Mucosa of descending colon (tissue), 3 donors: ENCODE results near the gene NIM1K. TPM values are rescaled to one million over a fixed set of nuclear protein-coding genes. Genes with fewer than 3 reads are reported as not detected.
"Not testable (repeated sequence)": the region's sequence is repeated elsewhere in the genome, so short reads cannot be mapped to it uniquely, and the experiment has no call there.

ENCODE experiments used
- ATAC-seq: fragments of 200-7000 bp; cut with Tn5 transposase; one replicate; pipeline ENCODE4 v1.9.1; 2020; ENCODE audit warnings: mild to moderate bottlenecking, moderate library complexity
- DNase-seq, 3 donors: peaks; one replicate each; pipeline ENCODE4 v3.0.0-alpha.2; 2020
- H3K36me3 ChIP-seq: fragments of 200-600 bp; one replicate; pipeline ENCODE4 v1.8.0; 2021; ENCODE audit warnings: low read depth, mild to moderate bottlenecking
- H3K4me1 ChIP-seq: fragments of 200-600 bp; one replicate; pipeline ENCODE4 v1.8.0; 2021; ENCODE audit warnings: low read depth, mild to moderate bottlenecking
- H3K4me3 ChIP-seq: fragments of 200-600 bp; one replicate; pipeline ENCODE4 v1.8.0; 2021; ENCODE audit warnings: mild to moderate bottlenecking
- H3K9me3 ChIP-seq: fragments of 200-600 bp; one replicate; pipeline ENCODE4 v1.8.0; 2021; ENCODE audit warnings: mild to moderate bottlenecking
- CTCF ChIP-seq: fragments of 200-600 bp; IDR thresholded peaks from one replicate; pipeline ENCODE4 v1.8.0; 2022; ENCODE audit warnings: antibody characterized with exemption, mild to moderate bottlenecking
- intact Hi-C, 2 donors: fragments of 100-400 bp; cut with DNase I in 1 of 2; cut with micrococcal nuclease in 1 of 2; formaldehyde crosslinking; loops; one replicate each; pipeline versions ENCODE4 v1.11.0 to v1.11.1; 2022; cut with DNase I, micrococcal nuclease
- total RNA-seq, 3 donors: library from RNA; stranded (reverse); fragmentation: NEBNext Ultra II Directional in 2 of 3; extraction: Animal tissue kit (Norgen Biotek cat#: 25700) in 2 of 3; gene quantifications; one replicate each; pipeline versions ENCODE4 v1.2.1 to v1.2.4, GENCODE V29; 2021 to 2023
- donor health status: DM: no; HTN: no; CAD: no; lungs with moderate emphysema.
- donor health status: DM: no; HTN: no; CAD: no.
- donor health status: DM: no; HTN: yes; CAD: no.

NIM1K gene
- total RNA-seq, 3 donors from 2014 or later: 0.20 to 1.5 (median 0.43) TPM

- ATAC-seq (no peak), DNase-seq (no peak)
- no peak for TF ChIP-seq CTCF
- H3K4me3 ChIP-seq: no peak overlapping the region
- no peaks in the 10 kb centered on the region for H3K9me3 ChIP-seq
- peaks cover 4% of the 10 kb centered on the region for H3K36me3 ChIP-seq
- intact Hi-C loops: loop anchor here in 1 of 2 donors (10.0 kb wide), 1 partner anchor 191 kb away; the partner anchor contains the start of gene ZNF131
- H3K4me1 ChIP-seq: peaks cover 17% of the 10 kb centered on the region
Observed at GRCh38 chr5:43315682-43316081, 123.7 kb downstream of the NIM1K start.

DNA sequence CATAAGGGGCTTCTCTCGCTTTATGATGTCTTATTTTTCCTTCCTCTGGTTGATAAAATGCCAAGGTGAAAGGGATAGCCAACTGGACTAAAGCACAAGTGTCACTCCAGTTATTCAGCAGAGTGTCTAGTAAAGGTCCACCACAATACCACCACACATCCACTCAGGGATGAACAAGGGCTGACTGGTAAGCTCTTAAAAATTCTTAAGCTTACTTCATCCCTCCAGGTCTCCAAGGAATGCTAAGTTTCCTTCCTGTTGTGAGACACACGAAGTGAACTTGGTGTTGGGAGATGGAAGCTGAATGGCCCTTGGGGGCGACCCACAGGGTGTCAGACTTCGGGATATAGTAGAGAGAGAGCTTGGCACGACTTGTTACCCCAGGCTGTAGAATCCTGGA is 124.4 kb downstream of the NIM1K start:
- Histone ChIP-seq H3K36me3 (peaks cover 4% of the 10 kb centered on the region), H3K9me3 (no peaks in the 10 kb centered on the region), H3K4me3 (no peak overlapping the region), H3K4me1 (peaks cover 17% of the 10 kb centered on the region)
- no peak for TF ChIP-seq CTCF
- intact Hi-C loops: loop anchor here in 1 of 2 donors (10.0 kb wide), 1 partner anchor 192 kb away; the partner anchor contains the start of gene ZNF131
- ATAC-seq (no peak), DNase-seq (no peak)

GRCh38 chr5:43320846-43321245 is 128.8 kb downstream of the NIM1K start:
- Histone ChIP-seq H3K36me3 (no peaks in the 10 kb centered on the region), H3K9me3 (no peaks in the 10 kb centered on the region), H3K4me3 (no peak overlapping the region), H3K4me1 (no peaks in the 10 kb centered on the region)
- no peak for ATAC-seq
- no peak for TF ChIP-seq CTCF
- intact Hi-C loops: no loop called here
- no peak for DNase-seq

DNA sequence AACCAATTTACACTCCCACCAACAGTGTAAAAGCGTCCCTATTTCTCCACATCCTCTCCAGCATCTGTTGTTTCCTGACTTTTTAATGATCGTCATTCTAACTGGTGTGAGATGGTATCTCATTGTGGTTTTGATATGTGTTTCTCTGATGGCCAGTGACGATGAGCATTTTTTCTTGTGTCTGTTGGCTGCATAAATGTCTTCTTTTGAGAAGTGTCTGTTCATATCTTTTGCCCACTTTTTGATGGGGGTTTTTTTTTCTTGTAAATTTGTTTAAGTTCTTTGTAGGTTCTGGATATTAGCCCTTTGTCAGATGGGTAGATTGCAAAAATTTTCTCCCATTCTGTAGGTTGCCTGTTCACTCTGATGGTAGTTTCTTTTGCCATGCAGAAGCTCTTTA is 131.5 kb downstream of the NIM1K start:
- intact Hi-C loops, ATAC-seq, H3K4me3 ChIP-seq, H3K36me3 ChIP-seq, DNase-seq, H3K4me1 ChIP-seq, H3K9me3 ChIP-seq: not testable (repeated sequence)

DNA sequence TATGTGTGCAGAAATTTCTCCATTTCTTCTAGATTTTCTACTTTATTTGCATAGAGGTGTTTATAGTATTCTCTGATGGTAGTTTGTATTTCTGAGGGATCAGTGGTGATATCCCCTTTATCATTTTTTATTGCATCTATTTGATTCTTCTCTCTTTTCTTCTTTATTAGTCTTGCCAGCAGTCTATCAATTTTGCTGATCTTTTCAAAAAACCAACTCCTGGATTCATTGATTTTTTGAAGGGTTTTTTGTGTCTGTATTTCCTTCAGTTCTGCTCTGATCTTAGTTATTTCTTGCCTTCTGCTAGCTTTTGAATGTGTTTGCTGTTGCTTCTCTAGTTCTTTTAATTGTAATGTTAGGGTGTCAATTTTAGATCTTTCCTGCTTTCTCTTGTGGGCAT is 133.6 kb downstream of the NIM1K start:
- ATAC-seq, intact Hi-C loops, H3K4me1 ChIP-seq, H3K9me3 ChIP-seq, DNase-seq, H3K36me3 ChIP-seq, H3K4me3 ChIP-seq: not testable (repeated sequence)

Other genes starting within 250 kb of the NIM1K start
- gene ANXA2R, start 151.9 kb upstream of the NIM1K start, total RNA-seq: 1 to 10 TPM; 1.3 to 2.3 (median 1.8) TPM
- gene ZNF131, start 71.3 kb upstream of the NIM1K start, total RNA-seq: 10 to 100 TPM; 26.5 to 32.6 (median 31.2) TPM
- gene HMGCS1, start 121.2 kb downstream of the NIM1K start, total RNA-seq: 100 to 1,000 TPM in 2 of 3 donors, 10 to 100 TPM in 1; 69.6 to 176 (median 151) TPM
- gene CCL28, start 220.2 kb downstream of the NIM1K start, total RNA-seq: 100 to 1,000 TPM in 1 of 3 donors, 10 to 100 TPM in 2; 44.1 to 108 (median 91.1) TPM